MM.1S (cell line): ENCODE data around the gene CTNNA3.
"Not testable (repeated sequence)": the region's sequence is repeated elsewhere in the genome, so short reads cannot be mapped to it uniquely, and the experiment has no call there.

Experiments used
- DNase-seq: peaks from one replicate; pipeline ENCODE4 v3.0.0-alpha.2; 2015
- H2AFZ ChIP-seq: fragments of 300-600 bp; sonication (generic); 2 replicates; pipeline ENCODE4 v1.6.0; 2016; ENCODE audit warnings: antibody characterized with exemption, low read length
- H3F3A ChIP-seq: fragments of 300-600 bp; sonication (generic); 2 replicates; pipeline ENCODE4 v1.6.1; 2016; ENCODE audit warnings: mild to moderate bottlenecking, antibody characterized with exemption, low read length, moderate library complexity, mixed read lengths; ENCODE audit not compliant: insufficient read depth
- H3K27ac ChIP-seq: fragments of 300-600 bp; sonication (generic); 2 replicates; pipeline ENCODE4 v1.5.1; 2016; ENCODE audit warnings: mild to moderate bottlenecking, low read length
- H3K27me3 ChIP-seq: fragments of 300-600 bp; sonication (generic); replicated peaks from 2 replicates; pipeline ENCODE4 v1.6.0; 2016; ENCODE audit warnings: low read length; ENCODE audit not compliant: insufficient read depth
- H3K36me3 ChIP-seq: fragments of 300-600 bp; sonication (generic); replicated peaks from 2 replicates; pipeline ENCODE4 v1.6.1; 2016; ENCODE audit warnings: mild to moderate bottlenecking, low read length, mixed read lengths; ENCODE audit not compliant: insufficient read depth
- H3K4me1 ChIP-seq: fragments of 300-600 bp; sonication (generic); 2 replicates; pipeline ENCODE4 v1.6.1; 2016; ENCODE audit warnings: low read length, mixed read lengths
- H3K4me2 ChIP-seq: fragments of 300-600 bp; sonication (generic); 2 replicates; pipeline ENCODE4 v1.6.0; 2016; ENCODE audit warnings: low read depth, low read length
- H3K4me3 ChIP-seq: fragments of 300-600 bp; sonication (generic); 2 replicates; pipeline ENCODE4 v1.5.1; 2016; ENCODE audit warnings: low read length, mixed read lengths
- H3K79me2 ChIP-seq: fragments of 300-600 bp; sonication (generic); 2 replicates; pipeline ENCODE4 v1.6.1; 2016; ENCODE audit warnings: mixed run types, low read length, mixed read lengths
- H3K9ac ChIP-seq: fragments of 300-600 bp; sonication (generic); 2 replicates; pipeline ENCODE4 v1.6.1; 2016; ENCODE audit warnings: low read length, mixed read lengths
- H3K9me2 ChIP-seq: fragments of 300-600 bp; sonication (generic); replicated peaks from 2 replicates; pipeline ENCODE4 v1.6.1; 2016; ENCODE audit warnings: mild to moderate bottlenecking, low read length, mixed read lengths; ENCODE audit not compliant: insufficient read depth
- H3K9me3 ChIP-seq: fragments of 300-600 bp; sonication (generic); replicated peaks from 2 replicates; pipeline ENCODE4 v1.6.1; 2016; ENCODE audit warnings: mild to moderate bottlenecking, low read length, mixed read lengths; ENCODE audit not compliant: insufficient read depth
- H4K20me1 ChIP-seq: fragments of 300-600 bp; sonication (generic); 2 replicates; pipeline ENCODE4 v1.6.1; 2016; ENCODE audit warnings: mild to moderate bottlenecking, low read length, moderate library complexity, mixed read lengths; ENCODE audit not compliant: insufficient read depth
- EZH2 ChIP-seq: fragments of 300-600 bp; sonication (generic); optimal IDR thresholded peaks from 2 replicates; pipeline ENCODE3; 2017; ENCODE audit warnings: low read depth, mild to moderate bottlenecking, antibody characterized with exemption, low read length, mixed read lengths
- EZH2phosphoT487 ChIP-seq: fragments of 300-600 bp; sonication (generic); IDR thresholded peaks from 2 replicates; pipeline ENCODE4 v1.6.1; 2018; ENCODE audit warnings: antibody characterized with exemption, low read length
- TF ChIP-seq, protein P1 (sequence below): fragments of 300-600 bp; sonication (generic); IDR thresholded peaks from 2 replicates; pipeline ENCODE4 v1.5.1; 2016; ENCODE audit warnings: antibody characterized with exemption, low read length, mixed read lengths

The CTNNA3 gene

GRCh38 chr10:67537906-67538305 is 158.1 kb downstream of the CTNNA3 start:
- Histone ChIP-seq H3K4me1 (no peaks in the 10 kb centered on the region), H3K9ac (no peak overlapping the region), H3K36me3 (no peaks in the 10 kb centered on the region), H3K9me3 (no peaks in the 10 kb centered on the region), H3K79me2 (no peaks in the 10 kb centered on the region), H2AFZ (no peak overlapping the region), H3K27ac (no peak overlapping the region), H3F3A (no peaks in the 10 kb centered on the region), H3K9me2 (no peaks in the 10 kb centered on the region), H3K4me3 (no peak overlapping the region), H3K4me2 (no peak overlapping the region), H4K20me1 (no peaks in the 10 kb centered on the region), H3K27me3 (no peaks in the 10 kb centered on the region)
- TF ChIP-seq, protein P1, sequence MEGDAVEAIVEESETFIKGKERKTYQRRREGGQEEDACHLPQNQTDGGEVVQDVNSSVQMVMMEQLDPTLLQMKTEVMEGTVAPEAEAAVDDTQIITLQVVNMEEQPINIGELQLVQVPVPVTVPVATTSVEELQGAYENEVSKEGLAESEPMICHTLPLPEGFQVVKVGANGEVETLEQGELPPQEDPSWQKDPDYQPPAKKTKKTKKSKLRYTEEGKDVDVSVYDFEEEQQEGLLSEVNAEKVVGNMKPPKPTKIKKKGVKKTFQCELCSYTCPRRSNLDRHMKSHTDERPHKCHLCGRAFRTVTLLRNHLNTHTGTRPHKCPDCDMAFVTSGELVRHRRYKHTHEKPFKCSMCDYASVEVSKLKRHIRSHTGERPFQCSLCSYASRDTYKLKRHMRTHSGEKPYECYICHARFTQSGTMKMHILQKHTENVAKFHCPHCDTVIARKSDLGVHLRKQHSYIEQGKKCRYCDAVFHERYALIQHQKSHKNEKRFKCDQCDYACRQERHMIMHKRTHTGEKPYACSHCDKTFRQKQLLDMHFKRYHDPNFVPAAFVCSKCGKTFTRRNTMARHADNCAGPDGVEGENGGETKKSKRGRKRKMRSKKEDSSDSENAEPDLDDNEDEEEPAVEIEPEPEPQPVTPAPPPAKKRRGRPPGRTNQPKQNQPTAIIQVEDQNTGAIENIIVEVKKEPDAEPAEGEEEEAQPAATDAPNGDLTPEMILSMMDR = no peak
- no peak for TF ChIP-seq EZH2phosphoT487
- TF ChIP-seq EZH2 = no peak
- no peak for DNase-seq

DNA sequence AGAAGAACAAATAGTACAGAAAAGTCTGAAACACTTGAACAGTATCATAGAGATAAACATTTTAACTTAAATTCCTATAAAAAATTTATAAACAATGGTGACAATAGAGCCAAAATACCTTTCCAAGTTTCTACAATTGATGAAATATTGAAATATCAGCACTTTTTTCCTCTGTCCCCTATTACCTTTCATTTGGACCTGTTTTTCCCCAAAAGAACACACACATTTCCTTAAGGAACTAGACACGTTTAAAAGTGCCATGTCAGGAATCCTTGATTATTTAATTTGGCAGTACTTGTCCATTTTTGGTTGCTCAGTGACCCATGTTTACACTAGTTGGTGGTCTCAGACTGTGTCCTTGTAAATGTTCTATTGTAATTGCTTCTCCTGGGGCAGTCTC is 162.6 kb downstream of the CTNNA3 start:
- no peaks in the 10 kb centered on the region for H3K27me3 ChIP-seq
- no peaks in the 10 kb centered on the region for H3K36me3 ChIP-seq
- TF ChIP-seq EZH2 = no peak
- TF ChIP-seq, protein P1 = no peak
- no peak for TF ChIP-seq EZH2phosphoT487
- H3K9me3 ChIP-seq = no peaks in the 10 kb centered on the region
- no peak overlapping the region for H3K4me2 ChIP-seq
- H3K27ac ChIP-seq = no peak overlapping the region
- no peak overlapping the region for H3K9ac ChIP-seq
- H3F3A ChIP-seq = no peaks in the 10 kb centered on the region
- H4K20me1 ChIP-seq = no peaks in the 10 kb centered on the region
- no peaks in the 10 kb centered on the region for H3K4me1 ChIP-seq
- no peaks in the 10 kb centered on the region for H3K9me2 ChIP-seq
- H2AFZ ChIP-seq = no peak overlapping the region
- H3K79me2 ChIP-seq = no peaks in the 10 kb centered on the region
- no peak overlapping the region for H3K4me3 ChIP-seq
- DNase-seq = no peak

- not testable (repeated sequence) for H3K4me1 ChIP-seq, H3K27ac ChIP-seq, H3K9me3 ChIP-seq, H3K79me2 ChIP-seq, DNase-seq, H3K9me2 ChIP-seq, H4K20me1 ChIP-seq, H3K4me2 ChIP-seq, H3K9ac ChIP-seq, H3K36me3 ChIP-seq, H3F3A ChIP-seq, H3K27me3 ChIP-seq, H2AFZ ChIP-seq, H3K4me3 ChIP-seq
Observed at GRCh38 chr10:67530990-67531389, 165.0 kb downstream of the CTNNA3 start.

DNA sequence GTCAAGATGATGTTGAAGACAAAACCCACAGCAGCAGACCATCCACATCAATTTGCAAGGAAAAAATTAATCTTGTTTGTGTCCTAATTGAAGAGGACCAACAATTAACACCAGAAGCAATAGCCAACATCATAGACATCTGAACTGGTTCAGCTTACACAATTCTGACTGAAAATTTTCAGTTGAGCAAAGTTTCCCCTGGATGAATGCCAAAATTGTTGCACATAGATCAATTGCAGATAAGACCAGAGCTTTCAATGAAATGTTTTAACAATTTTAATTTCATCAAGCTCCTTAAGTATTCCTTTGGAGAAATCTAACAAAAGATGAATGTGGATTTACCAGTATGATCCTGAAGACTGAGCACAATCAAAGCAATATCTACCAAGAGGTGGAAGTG is 168.6 kb downstream of the CTNNA3 start:
- Histone ChIP-seq H3K9ac (no peak overlapping the region), H3K9me3 (no peaks in the 10 kb centered on the region), H3K9me2 (no peaks in the 10 kb centered on the region), H3K79me2 (no peaks in the 10 kb centered on the region), H3K4me1 (no peaks in the 10 kb centered on the region), H3K27me3 (no peaks in the 10 kb centered on the region), H3K27ac (no peak overlapping the region), H3F3A (no peaks in the 10 kb centered on the region), H3K36me3 (no peaks in the 10 kb centered on the region), H3K4me3 (no peak overlapping the region), H2AFZ (no peak overlapping the region), H4K20me1 (no peaks in the 10 kb centered on the region), H3K4me2 (no peak overlapping the region)
- no peak for DNase-seq
- TF ChIP-seq, protein P1 = no peak
- TF ChIP-seq EZH2 (no peak), EZH2phosphoT487 (no peak)
